DOHH2 (cell line): Measurements from ENCODE around the gene TNFAIP2.

Experiments used
- H3F3A ChIP-seq: fragments of 200-600 bp; sonication (generic), shearing (Covaris generic); 2 replicates; pipeline ENCODE4 v1.6.0; 2016; ENCODE audit warnings: antibody characterized with exemption, mild to moderate bottlenecking; ENCODE audit not compliant: control insufficient read depth, insufficient read depth
- H3K27ac ChIP-seq: fragments of 200-600 bp; sonication (generic); 2 replicates; pipeline ENCODE4 v1.5.1; 2014; ENCODE audit warnings: low read depth, mild to moderate bottlenecking, low read length, moderate library complexity
- H3K27me3 ChIP-seq: fragments of 200-600 bp; sonication (generic); 2 replicates; pipeline ENCODE4 v1.6.1; 2014; ENCODE audit warnings: mild to moderate bottlenecking, low read length, mixed read lengths; ENCODE audit not compliant: control insufficient read depth
- H3K36me3 ChIP-seq: fragments of 200-600 bp; sonication (generic); 2 replicates; pipeline ENCODE4 v1.6.1; 2014; ENCODE audit warnings: mild to moderate bottlenecking, low read length, moderate library complexity, mixed read lengths; ENCODE audit not compliant: control insufficient read depth
- H3K4me1 ChIP-seq: fragments of 200-600 bp; sonication (generic); 2 replicates; pipeline ENCODE4 v1.6.1; 2014; ENCODE audit warnings: mild to moderate bottlenecking, low read length, mixed read lengths; ENCODE audit not compliant: control insufficient read depth
- H3K4me2 ChIP-seq: fragments of 200-600 bp; sonication (generic); 2 replicates; pipeline ENCODE4 v1.6.0; 2014; ENCODE audit warnings: mild to moderate bottlenecking, low read length, moderate library complexity
- H3K4me3 ChIP-seq: fragments of 200-600 bp; sonication (generic); 2 replicates; pipeline ENCODE4 v1.5.1; 2014; ENCODE audit warnings: mild to moderate bottlenecking, low read length, mixed read lengths
- H3K79me2 ChIP-seq: fragments of 200-600 bp; sonication (generic); 2 replicates; pipeline ENCODE4 v1.6.1; 2014; ENCODE audit warnings: mild to moderate bottlenecking, low read length, mixed read lengths; ENCODE audit not compliant: control insufficient read depth
- H3K9me2 ChIP-seq: fragments of 200-600 bp; sonication (generic); replicated peaks from 2 replicates; pipeline ENCODE4 v1.6.1; 2014; ENCODE audit warnings: mild to moderate bottlenecking, low read length, mixed read lengths; ENCODE audit not compliant: control insufficient read depth
- H3K9me3 ChIP-seq: fragments of 200-600 bp; sonication (generic); 2 replicates; pipeline ENCODE4 v1.6.1; 2014; ENCODE audit warnings: antibody characterized with exemption, low read length, mixed read lengths; ENCODE audit not compliant: control insufficient read depth, insufficient read depth
- H4K20me1 ChIP-seq: fragments of 200-600 bp; sonication (generic); 2 replicates; pipeline ENCODE4 v1.6.0; 2014; ENCODE audit warnings: low read depth, mild to moderate bottlenecking, antibody characterized with exemption, low read length, moderate library complexity; ENCODE audit not compliant: control insufficient read depth, insufficient read depth
- EZH2phosphoT487 ChIP-seq: fragments of 200-600 bp; sonication (generic); IDR thresholded peaks from 2 replicates; pipeline ENCODE4 v1.6.1; 2017; ENCODE audit warnings: borderline replicate concordance, mild to moderate bottlenecking, antibody characterized with exemption, low read length, moderate library complexity, mixed read lengths
- TF ChIP-seq, protein P1 (sequence below): fragments of 200-600 bp; sonication (generic); IDR thresholded peaks from one replicate; pipeline ENCODE4 v1.5.1; 2014; ENCODE audit warnings: antibody characterized with exemption, mild to moderate bottlenecking, low read depth, low read length; ENCODE audit not compliant: poor library complexity, severe bottlenecking

Gene TNFAIP2

GRCh38 chr14:103142721-103143302 is 19.6 kb downstream of the TNFAIP2 start:
- Histone ChIP-seq H3K4me2 (no peak overlapping the region), H3F3A (peaks cover 16% of the 10 kb centered on the region), H3K27ac (no peak overlapping the region), H4K20me1 (no peaks in the 10 kb centered on the region), H3K4me1 (peaks cover 29% of the 10 kb centered on the region), H3K9me3 (no peaks in the 10 kb centered on the region), H3K36me3 (no peaks in the 10 kb centered on the region), H3K4me3 (no peak overlapping the region), H3K79me2 (no peaks in the 10 kb centered on the region), H3K27me3 (peaks cover 19% of the 10 kb centered on the region), H3K9me2 (no peaks in the 10 kb centered on the region)
- TF ChIP-seq, protein P1, sequence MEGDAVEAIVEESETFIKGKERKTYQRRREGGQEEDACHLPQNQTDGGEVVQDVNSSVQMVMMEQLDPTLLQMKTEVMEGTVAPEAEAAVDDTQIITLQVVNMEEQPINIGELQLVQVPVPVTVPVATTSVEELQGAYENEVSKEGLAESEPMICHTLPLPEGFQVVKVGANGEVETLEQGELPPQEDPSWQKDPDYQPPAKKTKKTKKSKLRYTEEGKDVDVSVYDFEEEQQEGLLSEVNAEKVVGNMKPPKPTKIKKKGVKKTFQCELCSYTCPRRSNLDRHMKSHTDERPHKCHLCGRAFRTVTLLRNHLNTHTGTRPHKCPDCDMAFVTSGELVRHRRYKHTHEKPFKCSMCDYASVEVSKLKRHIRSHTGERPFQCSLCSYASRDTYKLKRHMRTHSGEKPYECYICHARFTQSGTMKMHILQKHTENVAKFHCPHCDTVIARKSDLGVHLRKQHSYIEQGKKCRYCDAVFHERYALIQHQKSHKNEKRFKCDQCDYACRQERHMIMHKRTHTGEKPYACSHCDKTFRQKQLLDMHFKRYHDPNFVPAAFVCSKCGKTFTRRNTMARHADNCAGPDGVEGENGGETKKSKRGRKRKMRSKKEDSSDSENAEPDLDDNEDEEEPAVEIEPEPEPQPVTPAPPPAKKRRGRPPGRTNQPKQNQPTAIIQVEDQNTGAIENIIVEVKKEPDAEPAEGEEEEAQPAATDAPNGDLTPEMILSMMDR: no peak
- no peak for TF ChIP-seq EZH2phosphoT487

DNA sequence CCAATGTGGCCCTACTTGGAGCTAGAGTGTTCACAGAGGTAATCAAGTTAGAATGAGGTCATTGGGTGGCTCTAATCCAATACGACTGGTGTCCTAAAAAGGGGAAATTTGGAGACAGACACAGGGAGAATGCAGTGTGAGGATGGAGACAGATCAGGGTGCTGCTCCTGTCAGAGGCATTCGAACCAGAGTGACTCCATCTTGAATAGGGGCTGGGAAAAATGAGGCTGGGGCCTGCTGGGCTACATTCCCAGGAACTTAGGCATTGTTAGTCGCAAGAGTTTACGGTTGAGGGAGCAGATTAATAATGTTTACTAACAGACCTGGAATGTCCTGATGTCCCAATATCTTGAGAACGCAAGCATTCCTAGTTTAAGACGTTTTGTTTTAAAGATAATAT is 20.2 kb downstream of the TNFAIP2 start:
- TF ChIP-seq EZH2phosphoT487: no peak
- TF ChIP-seq, protein P1: no peak
- peaks cover 16% of the 10 kb centered on the region for H3F3A ChIP-seq
- H4K20me1 ChIP-seq: no peaks in the 10 kb centered on the region
- H3K9me3 ChIP-seq: no peaks in the 10 kb centered on the region
- no peak overlapping the region for H3K4me3 ChIP-seq
- no peaks in the 10 kb centered on the region for H3K36me3 ChIP-seq
- H3K9me2 ChIP-seq: no peaks in the 10 kb centered on the region
- H3K4me1 ChIP-seq: peaks cover 29% of the 10 kb centered on the region
- H3K27me3 ChIP-seq: peaks cover 23% of the 10 kb centered on the region
- no peak overlapping the region for H3K27ac ChIP-seq
- H3K79me2 ChIP-seq: no peaks in the 10 kb centered on the region
- H3K4me2 ChIP-seq: no peak overlapping the region

GRCh38 chr14:103144085-103144484 is 20.8 kb downstream of the TNFAIP2 start:
- Histone ChIP-seq H3K9me2 (no peaks in the 10 kb centered on the region), H3K4me2 (no peak overlapping the region), H3K36me3 (no peaks in the 10 kb centered on the region), H4K20me1 (no peaks in the 10 kb centered on the region), H3K79me2 (no peaks in the 10 kb centered on the region), H3K27me3 (peaks cover 23% of the 10 kb centered on the region), H3K4me3 (no peak overlapping the region), H3K9me3 (no peaks in the 10 kb centered on the region), H3F3A (peaks cover 16% of the 10 kb centered on the region), H3K4me1 (peaks cover 29% of the 10 kb centered on the region), H3K27ac (no peak overlapping the region)
- no peak for TF ChIP-seq EZH2phosphoT487
- TF ChIP-seq, protein P1: no peak
